HG03103 (cell line): Measurements from ENCODE around the gene CCNO.

ENCODE experiments used
- ATAC-seq: cut with Tn5 transposase; IDR thresholded peaks from one replicate; pipeline ENCODE4 v1.9.1; 2021; ENCODE audit warnings: low read depth; ENCODE audit not compliant: unreplicated experiment

Gene CCNO, protein sequence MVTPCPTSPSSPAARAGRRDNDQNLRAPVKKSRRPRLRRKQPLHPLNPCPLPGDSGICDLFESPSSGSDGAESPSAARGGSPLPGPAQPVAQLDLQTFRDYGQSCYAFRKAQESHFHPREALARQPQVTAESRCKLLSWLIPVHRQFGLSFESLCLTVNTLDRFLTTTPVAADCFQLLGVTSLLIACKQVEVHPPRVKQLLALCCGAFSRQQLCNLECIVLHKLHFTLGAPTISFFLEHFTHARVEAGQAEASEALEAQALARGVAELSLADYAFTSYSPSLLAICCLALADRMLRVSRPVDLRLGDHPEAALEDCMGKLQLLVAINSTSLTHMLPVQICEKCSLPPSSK

DNA sequence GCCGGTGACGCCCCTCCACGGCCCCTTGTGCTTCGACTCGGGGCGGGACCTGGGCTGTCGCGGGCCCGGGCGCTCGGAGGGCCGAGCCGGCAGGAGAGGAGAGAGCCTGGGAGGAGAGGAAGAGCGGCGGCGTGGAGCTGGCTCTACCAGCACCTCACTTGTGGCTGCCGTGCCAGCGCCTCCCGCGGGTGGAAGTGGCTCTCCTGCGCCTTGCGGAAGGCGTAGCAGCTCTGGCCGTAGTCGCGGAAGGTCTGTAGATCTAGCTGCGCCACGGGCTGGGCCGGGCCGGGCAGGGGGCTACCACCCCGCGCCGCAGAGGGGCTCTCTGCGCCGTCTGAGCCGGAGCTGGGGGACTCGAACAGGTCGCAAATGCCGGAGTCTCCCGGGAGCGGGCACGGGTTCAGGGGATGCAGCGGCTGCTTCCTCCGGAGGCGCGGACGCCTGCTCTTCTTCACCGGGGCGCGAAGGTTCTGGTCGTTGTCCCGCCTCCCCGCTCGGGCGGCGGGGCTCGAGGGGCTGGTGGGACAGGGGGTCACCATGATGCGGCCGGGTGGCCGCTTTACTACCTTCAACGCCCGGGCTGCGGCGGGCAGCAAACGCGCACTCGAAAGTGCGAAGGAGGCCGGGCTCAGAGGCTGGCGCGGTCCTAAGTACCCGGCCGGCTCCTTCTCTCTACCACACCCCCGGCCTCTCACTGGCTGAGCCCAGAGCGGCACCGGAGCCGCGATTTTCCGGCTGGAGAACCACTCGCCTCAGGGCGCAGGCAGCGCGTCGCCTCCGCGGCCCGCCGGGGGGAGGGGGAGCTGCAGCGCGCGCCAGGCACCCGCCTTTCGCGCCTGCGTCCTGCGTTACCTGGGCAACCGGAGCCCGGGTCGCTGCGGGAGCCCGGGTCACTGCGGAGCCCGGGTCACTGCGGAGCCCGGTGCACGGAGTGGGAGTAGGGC, at the start of gene CCNO:
Gene CCNO (minus strand): TSS at position 624 of the 944 bp plus-strand sequence. CDS start 85 bp downstream, at position 539.
- ATAC-seq = no peak

DNA sequence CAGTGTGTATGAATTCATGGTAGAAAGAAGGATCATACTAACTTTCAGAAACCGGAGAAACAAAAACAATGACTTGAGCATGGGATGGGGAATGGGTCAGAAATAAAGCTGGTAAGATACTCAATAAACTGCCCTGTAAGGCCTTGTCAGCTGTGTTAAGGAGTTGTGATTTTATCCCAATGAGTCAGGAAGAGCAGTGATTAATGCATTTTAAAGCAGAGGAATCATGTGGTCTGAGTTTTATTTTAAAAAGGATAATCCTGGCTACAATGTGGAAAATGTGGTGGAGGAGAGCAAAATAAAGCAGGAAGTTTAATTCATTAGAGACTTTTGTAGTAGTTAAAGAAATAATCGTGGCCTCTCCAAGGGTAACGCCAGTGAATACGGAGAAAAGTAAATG, 45.4 kb upstream of the CCNO start:
- ATAC-seq = no peak

DNA sequence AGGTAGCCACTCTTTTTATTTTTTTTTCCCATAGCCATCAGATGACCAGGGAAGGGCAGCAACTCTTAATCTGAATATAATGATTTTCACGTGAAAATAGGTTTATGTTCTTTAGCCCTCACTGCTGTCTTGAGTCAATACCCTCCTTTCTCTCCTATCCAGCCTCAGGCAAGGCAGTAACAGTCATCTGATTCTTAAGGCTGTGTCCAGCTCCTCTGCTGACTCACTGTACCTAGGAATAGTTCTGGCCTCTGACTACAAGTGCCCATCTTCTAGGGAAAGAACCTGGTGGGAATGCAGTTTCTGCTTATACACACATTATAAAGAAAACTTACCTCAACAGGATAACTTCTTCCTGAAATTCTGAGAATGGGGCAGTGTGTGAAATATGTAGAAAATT, 43.4 kb upstream of the CCNO start:
- no peak for ATAC-seq

DNA sequence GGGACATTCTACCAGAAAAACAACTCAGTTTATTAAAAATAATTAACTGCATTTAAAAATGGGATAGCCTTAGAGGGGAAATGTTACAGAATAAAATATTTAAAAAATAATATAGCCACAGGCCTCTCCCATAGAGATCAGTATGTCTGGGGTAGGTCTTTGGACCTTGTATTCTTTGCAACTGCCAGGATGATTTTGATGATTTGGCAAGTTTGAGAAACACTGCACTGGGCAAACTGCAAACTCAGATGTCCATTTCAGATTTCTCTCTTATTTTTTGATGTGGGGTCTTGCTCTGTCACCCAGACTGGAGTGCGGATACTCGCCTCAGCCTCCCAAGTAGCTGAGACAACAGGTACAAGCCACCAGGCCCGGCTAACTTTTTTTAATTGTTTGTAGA, 24.9 kb upstream of the CCNO start:
- no peak for ATAC-seq

DNA sequence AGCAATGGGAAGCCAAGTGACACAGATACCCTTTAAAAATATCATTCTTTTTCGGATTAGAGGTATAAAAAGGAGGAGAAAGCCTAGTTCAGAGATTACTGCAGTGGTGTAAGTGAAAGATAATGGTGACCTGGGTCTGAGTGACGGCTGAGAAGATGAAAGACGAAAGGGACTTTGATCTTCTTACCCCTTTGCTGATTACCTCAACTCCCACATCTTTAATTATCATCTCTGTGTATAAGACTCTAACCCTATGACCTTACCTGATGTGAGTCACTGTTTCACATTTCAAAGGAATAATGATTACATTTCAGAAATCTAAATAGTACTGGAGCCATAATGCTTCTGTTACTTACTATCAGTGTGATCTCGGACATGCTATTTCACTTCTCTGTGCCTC, 21.4 kb upstream of the CCNO start:
- no peak for ATAC-seq

DNA sequence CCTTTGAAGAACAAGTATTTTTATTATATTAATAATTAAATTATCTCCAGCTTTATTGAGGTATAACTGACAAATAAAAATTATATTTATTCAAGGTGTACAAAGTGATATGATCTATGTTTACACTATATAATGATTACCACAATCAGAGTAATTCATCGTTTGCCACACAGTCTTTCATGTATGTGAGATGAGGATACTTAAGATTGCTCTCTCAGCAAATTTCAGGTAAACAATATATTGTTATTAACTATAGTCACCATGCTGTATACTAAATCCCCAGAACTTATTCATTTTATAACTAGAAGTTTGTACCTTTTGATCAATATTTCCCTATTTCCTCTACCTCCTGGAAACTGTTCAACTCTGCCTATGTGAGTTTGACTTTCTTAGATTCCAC, 16.7 kb upstream of the CCNO start:
- no peak for ATAC-seq

DNA sequence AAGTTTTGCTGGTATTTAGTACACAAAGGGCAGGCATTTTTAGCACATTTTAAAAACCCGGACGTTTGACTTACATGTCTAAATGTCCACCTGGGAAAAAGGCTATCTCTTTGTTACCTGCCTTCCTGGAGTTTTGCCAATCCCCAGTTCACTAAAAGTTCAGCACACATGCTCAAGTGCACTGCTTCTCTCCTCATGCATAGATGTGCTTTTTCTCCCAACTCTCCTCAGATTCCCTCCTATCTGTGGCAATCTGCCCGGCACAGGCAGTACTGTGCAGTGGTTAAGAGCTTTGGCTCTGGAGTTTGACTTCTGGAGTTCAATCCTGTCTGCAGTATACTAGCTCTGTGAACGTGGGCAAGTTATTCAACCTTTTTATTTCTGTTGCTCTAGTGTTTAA, 8.3 kb upstream of the CCNO start:
- no peak for ATAC-seq

DNA sequence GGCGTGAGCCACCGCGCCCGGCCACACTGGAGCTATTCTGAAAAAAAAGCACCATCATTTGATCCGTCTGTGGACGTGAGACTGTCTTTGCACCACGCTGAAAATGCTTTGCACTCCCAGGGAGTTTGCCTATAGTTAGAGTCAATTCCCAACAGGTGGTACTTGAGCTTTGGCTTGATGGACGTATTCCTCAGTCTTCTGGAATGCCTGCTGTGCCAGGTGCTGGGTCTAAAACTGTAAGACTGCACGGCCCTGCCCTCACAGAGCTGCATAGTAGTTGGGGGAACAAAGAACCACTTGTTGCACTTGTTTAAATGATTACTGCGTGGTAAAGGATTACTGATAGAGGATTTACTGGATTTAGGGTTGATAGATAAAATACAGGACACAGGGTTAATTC, 3.4 kb upstream of the CCNO start:
- ATAC-seq = no peak

DNA sequence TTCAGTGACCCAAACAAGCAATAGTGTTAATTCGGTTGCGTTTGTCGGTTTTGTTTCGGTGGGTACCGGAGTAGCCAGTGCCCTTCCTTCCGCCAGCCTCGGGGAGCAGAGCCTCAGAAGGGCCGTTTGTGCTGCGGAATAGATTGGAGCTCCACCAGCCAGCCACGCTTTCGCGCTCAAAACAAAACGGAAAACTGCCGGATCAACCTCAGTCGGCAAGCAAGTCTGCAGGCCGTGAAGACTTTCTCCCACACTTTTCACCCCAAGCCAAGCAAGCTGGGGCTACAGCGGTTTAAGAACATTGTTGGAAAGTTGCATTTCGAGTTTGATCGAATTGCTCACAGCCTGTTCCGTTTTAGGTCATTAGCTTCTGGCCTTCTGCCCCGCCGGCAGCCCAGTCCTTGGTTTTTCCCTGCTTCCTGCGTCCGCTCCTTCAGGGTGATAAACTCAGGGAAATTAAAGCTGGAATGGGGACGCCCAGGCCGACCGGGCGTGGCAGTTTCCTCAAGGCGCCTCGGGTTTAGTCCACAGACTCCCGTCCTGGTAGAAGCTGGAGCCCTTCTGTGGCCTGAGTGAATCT, 803 bp upstream of the CCNO start:
- ATAC-seq = no peak

DNA sequence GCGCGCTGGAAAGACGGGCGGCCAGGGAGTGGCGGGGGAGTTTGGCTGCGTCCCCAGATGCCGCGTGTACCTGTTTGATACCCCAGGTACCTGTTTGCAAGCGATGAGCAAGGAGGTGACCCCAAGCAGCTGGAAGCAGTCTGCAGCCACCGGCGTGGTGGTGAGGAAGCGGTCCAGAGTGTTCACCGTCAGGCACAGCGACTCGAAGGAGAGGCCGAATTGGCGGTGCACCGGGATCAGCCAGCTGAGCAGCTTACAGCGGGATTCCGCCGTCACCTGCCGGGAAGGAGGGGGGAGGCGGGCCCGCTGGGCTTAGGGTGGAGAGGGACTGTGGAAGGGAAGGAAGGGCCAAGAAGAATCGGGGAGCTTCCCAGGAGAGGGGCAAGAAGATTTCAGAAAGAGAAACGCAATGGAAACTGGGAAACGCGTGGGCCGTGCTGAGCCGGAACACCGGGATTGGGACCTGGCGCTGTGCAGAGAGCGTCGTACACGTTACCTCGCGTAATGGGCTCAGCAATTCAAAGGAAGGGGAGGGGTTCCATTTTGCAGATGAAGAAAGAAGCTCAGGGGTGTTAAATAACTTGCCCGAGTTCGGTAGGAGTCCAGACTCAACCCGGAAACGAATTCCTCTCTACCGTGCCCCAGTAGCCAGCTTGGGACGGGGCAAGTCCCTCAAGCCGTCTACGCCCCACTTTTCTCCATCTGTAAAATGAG, 980 bp downstream of the CCNO start:
- no peak for ATAC-seq

DNA sequence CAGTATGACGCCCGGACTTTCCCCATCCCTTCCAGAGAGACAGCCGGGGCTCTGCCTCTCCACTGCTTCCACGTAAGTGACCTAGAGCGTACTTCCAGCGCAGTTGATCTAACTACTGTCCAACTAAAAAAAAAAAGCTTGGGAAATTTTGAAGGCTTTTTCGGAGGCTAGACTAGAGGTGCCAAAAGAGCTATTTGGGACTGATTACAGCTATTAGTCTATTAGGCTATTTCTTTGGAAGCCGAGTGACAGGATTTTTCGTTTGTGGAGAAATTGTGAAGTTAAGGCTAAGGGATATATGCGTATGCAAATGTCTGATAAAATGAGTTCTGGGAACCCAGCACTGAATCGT, 1.5 kb downstream of the CCNO start:
- ATAC-seq = no peak

DNA sequence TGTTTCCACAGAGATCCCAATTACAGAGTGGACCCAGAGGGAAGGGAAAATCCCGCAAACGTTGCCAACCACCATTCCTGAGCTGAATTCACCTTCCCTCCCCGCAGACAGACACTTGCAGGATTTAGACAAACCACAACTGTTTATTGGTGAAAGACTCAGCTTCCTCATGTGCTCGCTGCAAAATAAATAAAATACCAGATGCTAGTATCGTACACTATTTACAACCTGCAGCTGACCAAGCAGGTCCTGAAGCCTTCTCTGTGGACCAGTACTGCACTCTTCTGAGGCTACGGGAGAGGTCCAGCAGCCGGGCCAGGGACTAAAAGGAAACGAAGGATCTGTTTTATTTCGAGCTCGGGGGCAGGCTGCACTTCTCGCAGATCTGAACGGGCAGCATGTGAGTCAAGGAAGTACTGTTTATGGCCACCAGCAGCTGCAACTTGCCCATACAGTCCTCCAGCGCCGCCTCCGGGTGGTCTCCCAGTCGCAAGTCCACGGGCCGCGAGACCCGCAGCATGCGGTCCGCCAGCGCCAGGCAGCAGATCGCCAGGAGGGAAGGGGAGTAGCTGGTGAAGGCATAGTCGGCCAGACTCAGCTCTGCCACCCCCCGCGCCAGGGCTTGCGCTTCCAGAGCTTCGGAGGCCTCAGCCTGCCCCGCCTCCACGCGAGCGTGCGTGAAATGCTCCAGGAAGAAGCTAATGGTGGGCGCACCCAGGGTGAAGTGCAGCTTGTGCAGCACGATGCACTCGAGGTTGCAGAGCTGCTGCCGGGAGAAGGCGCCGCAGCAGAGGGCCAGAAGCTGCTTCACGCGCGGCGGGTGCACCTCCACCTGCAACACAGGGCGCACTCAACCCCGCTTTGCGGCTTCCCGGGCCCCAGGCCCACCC, 2.1 kb downstream of the CCNO start:
- ATAC-seq = no peak

DNA sequence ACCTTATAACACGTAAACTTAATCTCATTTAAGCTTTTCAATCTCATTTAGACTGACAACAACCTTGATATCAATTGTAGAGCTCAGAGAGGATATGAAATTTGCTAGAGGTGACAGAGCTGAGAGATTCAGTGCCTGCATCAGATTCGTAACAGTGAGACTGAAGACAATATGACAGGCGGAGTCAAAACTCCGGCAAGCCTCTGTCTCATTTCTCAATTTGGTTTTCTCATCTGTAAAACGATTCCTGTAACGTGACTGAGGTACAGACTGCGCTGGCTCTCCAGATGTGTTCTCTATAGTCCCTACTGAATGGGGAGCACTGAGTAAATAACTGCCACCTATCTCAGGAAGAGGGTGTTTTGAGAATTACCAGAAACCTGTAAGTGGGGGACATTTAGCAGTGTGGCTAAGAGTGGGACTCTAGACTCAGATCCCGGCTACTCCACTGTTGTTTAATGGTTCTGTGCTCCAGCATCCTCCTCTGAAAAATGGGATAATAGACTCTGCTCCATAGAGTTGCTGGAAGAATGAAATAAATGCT, 3.2 kb downstream of the CCNO start:
- ATAC-seq = no peak

DNA sequence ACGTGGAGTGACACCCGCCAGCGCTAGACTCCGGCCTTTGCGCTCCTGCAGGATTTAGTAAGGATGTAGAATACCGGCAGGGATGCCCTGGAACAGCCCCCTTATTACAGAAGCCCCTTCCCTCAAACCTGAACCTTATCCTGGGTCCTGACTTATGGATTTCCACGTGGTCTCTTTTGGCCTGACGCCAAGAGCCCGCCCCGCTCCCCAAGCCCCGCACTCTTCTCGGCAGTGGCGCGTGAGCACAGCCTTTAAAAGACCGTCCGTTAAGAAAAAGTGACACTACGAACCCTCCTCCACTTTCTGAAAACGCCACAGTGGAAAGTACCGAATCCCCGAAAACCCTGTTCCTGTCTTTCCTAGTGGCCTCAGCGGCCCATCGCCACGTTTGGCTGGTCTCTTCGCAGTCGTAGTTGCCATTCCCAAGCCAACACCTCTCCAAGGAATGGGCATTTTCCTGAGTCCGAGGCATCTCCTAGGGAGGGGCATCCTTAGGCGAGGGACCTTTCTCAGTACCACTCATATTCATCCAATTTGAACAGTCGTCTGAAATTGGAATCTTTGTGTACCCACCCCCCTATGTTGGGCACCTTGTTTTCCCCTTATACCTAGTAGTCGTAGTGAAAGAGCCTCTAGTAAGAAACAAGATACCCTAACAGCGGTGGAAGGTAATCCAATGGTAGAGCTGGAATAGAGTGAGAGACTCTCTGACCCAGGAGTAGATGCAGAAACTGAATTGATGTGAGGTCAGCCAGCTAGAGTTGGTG, 5.6 kb downstream of the CCNO start:
- ATAC-seq = no peak

DNA sequence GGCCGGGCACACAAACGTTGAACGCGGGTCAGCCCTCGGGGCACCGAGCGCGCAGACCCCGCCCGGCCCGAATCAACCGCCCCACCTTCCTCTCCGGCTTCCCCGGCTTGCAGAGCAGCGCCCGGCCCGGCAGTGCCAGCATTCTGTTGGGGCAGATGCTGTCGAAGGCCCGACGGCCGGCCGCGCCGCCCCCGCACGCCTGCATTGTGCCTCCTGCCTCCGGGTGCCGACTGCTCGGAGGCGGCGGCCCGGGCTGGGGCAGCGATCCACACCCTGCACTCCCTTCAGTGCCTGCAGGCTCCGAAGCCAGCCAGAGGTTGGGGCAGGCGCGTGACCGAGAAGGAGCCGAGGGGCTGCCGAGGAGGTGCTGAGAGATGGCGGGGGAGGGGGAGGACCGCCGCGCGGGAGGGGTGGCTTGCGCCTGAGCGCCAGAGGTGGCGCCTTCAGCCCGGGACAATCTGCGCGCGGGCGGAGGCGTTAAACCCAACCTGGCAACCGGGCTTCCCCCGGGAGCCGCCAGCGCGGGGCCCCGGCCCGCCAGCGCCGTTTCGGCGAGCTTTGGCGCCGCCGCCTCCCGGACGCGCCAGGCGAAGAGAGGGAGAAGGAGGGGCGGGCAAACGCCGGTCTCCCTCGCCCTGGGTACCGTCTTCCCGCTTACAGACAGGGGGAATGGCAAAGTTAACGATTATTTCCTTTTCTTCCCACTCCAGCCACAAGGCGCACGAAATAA, 6.3 kb downstream of the CCNO start, which contains the start of gene MCIDAS:
Gene MCIDAS (minus strand): TSS at position 382 of the 730 bp plus-strand sequence. CDS start 177 bp downstream, at position 205.
- peak; percentile 44 for ATAC-seq

DNA sequence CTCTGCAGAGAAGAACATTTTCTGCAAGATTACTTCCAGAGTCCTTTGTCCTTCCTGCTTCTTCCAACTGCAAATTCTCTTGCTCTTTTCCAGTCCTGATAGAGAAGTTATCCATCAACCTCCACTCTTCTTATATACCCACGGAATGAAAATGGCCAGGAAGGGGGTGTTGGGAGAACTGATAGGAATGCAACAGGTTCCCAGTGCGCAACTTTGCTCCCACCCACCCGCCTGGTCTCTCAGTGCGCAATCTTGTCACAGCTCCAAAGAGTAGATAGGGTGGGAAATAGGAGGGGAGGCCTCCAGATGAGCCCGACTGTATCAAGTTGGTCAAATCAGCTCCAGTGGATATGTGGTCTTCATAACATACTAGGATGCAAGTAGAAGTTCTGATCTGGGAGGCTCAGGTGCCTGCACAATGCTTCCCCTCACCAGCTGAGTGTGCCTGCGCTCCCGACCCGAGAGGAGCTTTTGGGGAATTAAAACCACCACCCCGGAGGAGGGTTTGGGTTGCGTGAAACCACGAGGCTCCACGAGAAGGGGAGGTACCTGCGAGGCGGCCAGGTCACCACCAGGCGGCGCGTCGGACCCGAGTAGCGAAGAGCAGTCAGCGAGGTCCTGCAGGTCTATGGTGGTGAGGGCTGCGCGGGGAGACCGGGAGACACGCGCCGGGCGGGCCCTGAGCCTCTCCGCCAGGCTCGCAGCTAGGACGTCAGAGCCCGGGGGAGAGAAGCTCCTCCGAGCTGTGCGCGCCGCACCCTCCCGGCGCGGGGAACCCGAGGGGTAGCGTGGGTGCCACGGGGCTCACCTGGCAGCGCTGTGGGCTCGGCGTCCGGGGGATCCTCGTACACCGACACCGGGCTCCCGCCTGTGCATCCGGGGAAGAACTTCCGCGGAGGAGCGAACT, 7.1 kb downstream of the CCNO start:
- peak; percentile 57 for ATAC-seq

DNA sequence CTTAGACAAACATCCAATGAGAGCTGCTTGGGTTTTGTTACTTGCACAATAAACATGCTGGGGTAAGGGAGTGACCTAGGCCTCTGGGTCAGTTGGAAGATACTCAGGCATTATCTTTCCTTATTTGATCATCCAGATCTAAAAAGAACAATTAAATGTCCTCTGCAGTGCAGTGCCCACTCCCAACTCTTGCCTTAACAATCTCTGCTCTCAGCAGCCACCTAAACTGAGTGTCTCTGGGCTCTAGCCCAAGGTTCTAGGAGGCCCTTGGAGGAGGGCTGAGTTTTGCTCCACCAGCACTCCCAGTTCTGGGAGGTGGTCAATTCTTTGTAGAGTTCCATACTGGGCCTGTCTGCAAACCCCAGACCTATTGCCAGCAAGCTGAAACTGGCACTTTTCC, 8.1 kb downstream of the CCNO start:
- ATAC-seq = no peak
